GM21367 (cell line): Measurements from ENCODE around the gene APOBEC3A.
"Not testable (repeated sequence)": the region's sequence is repeated elsewhere in the genome, so short reads cannot be mapped to it uniquely, and the experiment has no call there.

ENCODE experiments used
- ATAC-seq: cut with Tn5 transposase; IDR thresholded peaks from one replicate; pipeline ENCODE4 v1.9.1; 2021; ENCODE audit not compliant: unreplicated experiment

APOBEC3A gene

GRCh38 chr22:38977289-38977688, 19.9 kb downstream of the APOBEC3A start:
- ATAC-seq, result not testable (repeated sequence)

- not testable (repeated sequence) for ATAC-seq
Measured at GRCh38 chr22:38980587-38980986, 23.2 kb downstream of the APOBEC3A start.

- no peak for ATAC-seq
Measured at GRCh38 chr22:38981005-38981991, 23.9 kb downstream of the APOBEC3A start.

- ATAC-seq, result no peak
Measured at GRCh38 chr22:38981992-38982927, 24.9 kb downstream of the APOBEC3A start, which contains the start of gene APOBEC3B. Gene APOBEC3B (plus strand): TSS chr22:38982347. CDS start chr22:38982454, 107 bp downstream.

GRCh38 chr22:38984224-38984623, 26.8 kb downstream of the APOBEC3A start:
- no peak for ATAC-seq

- ATAC-seq, result peak; percentile 57
Measured at GRCh38 chr22:38984784-38985757, 27.7 kb downstream of the APOBEC3A start.

GRCh38 chr22:38986629-38987028, 29.2 kb downstream of the APOBEC3A start:
- no peak for ATAC-seq

GRCh38 chr22:38987171-38987895, 29.9 kb downstream of the APOBEC3A start:
- ATAC-seq, result no peak

GRCh38 chr22:38989466-38989865, 32.1 kb downstream of the APOBEC3A start:
- ATAC-seq, result no peak

GRCh38 chr22:38992871-38993371, 35.5 kb downstream of the APOBEC3A start:
- ATAC-seq, result not testable (repeated sequence)

- ATAC-seq, result no peak
Measured at GRCh38 chr22:38996105-38996504, 38.7 kb downstream of the APOBEC3A start.

- no peak for ATAC-seq
Measured at GRCh38 chr22:38997518-38997917, 40.1 kb downstream of the APOBEC3A start.

- no peak for ATAC-seq
Measured at GRCh38 chr22:39003165-39003638, 45.8 kb downstream of the APOBEC3A start.

- no peak for ATAC-seq
Measured at GRCh38 chr22:39007177-39007576, 49.8 kb downstream of the APOBEC3A start.

- not testable (repeated sequence) for ATAC-seq
Measured at GRCh38 chr22:39008271-39008850, 51.0 kb downstream of the APOBEC3A start.

GRCh38 chr22:39010946-39011345, 53.5 kb downstream of the APOBEC3A start:
- no peak for ATAC-seq
